ENCODE measurements around the gene YIPF1.
A peak's percentile ranks its signal among the peaks of the same experiment; 100 is the strongest.

YIPF1 gene

DNA sequence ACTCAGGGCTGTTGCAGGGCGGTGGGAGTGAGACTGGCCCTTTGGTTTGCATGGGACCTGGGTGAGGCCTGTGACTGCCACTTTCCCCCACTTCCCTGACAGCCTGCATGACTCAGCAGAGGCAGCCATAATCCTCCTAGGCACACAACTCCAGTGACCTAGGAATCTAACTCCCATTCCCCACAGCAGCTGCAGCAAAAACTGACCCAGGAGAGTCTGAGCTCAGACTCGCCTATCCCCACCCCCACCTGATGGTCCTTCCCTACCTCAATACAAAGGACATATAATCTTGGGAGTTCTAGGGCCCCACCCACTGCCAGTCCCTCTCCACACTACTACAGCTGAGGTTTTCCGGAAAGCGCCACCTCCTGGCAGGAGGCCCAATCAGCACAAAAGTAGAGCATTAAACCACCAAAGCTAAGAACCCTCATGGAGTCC, 78.2 kb downstream of the YIPF1 start:
- Histone ChIP-seq H3K79me2 (ENCODE audit: low read length) (peaks cover 34% of the 10 kb centered on the region), H3K4me1 (ENCODE audit: low read length) (no peaks in the 10 kb centered on the region), H2AFZ (ENCODE audit: low read depth, low read length) (no peak overlapping the region), H3K9me3 (ENCODE audit: insufficient read depth, low read length) (no peaks in the 10 kb centered on the region), H3K4me2 (ENCODE audit: low read length) (no peak overlapping the region), H4K20me1 (ENCODE audit: insufficient read depth, low read length) (no peaks in the 10 kb centered on the region), H3K27me3 (ENCODE audit: low read depth, low read length) (no peaks in the 10 kb centered on the region), H3K4me3 (ENCODE audit: low read length) (no peak overlapping the region), H3K27ac (ENCODE audit: low read length) (no peak overlapping the region), H3K9ac (ENCODE audit: low read length) (no peak overlapping the region), H3K36me3 (replicated peaks; ENCODE audit: low read depth, low read length) (peaks cover 12% of the 10 kb centered on the region)
- no peak for TF ChIP-seq EZH2phosphoT487 (IDR thresholded peaks at IDR 0.05; ENCODE audit: low read depth)
- TF ChIP-seq, protein P1, sequence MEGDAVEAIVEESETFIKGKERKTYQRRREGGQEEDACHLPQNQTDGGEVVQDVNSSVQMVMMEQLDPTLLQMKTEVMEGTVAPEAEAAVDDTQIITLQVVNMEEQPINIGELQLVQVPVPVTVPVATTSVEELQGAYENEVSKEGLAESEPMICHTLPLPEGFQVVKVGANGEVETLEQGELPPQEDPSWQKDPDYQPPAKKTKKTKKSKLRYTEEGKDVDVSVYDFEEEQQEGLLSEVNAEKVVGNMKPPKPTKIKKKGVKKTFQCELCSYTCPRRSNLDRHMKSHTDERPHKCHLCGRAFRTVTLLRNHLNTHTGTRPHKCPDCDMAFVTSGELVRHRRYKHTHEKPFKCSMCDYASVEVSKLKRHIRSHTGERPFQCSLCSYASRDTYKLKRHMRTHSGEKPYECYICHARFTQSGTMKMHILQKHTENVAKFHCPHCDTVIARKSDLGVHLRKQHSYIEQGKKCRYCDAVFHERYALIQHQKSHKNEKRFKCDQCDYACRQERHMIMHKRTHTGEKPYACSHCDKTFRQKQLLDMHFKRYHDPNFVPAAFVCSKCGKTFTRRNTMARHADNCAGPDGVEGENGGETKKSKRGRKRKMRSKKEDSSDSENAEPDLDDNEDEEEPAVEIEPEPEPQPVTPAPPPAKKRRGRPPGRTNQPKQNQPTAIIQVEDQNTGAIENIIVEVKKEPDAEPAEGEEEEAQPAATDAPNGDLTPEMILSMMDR (IDR thresholded peaks at IDR 0.05; ENCODE audit: low read depth, low read length) = peak; percentile 36

DNA sequence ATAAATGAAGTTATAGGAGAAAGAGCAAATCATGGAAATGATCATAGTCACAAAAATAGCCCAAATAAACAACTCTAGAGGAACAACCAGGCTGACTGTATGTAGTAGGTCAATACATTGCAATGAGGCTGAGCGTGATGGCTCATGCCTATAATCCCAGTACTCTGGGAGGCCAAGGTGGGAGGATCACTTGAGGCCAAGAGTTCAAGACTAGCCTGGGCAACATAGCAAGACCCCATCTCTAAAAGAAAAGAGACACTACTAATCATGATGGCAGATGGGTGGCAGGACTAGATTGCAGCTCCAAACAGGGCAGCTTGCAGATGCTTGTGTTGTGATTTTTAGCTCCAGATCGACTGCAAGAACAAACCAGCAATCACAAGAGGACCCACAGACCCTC, 79.1 kb downstream of the YIPF1 start:
- TF ChIP-seq, protein P1 (IDR thresholded peaks at IDR 0.05; ENCODE audit: low read depth, low read length) = no peak
- TF ChIP-seq EZH2phosphoT487 (IDR thresholded peaks at IDR 0.05; ENCODE audit: low read depth) = no peak
- Histone ChIP-seq H3K4me3 (ENCODE audit: low read length) (no peak overlapping the region), H4K20me1 (ENCODE audit: insufficient read depth, low read length) (no peaks in the 10 kb centered on the region), H3K4me1 (ENCODE audit: low read length) (no peaks in the 10 kb centered on the region), H3K27me3 (ENCODE audit: low read depth, low read length) (no peaks in the 10 kb centered on the region), H3K27ac (ENCODE audit: low read length) (no peak overlapping the region), H3K36me3 (replicated peaks; ENCODE audit: low read depth, low read length) (peaks cover 13% of the 10 kb centered on the region), H3K9me3 (ENCODE audit: insufficient read depth, low read length) (no peaks in the 10 kb centered on the region), H3K9ac (ENCODE audit: low read length) (no peak overlapping the region), H3K4me2 (ENCODE audit: low read length) (no peak overlapping the region), H2AFZ (ENCODE audit: low read depth, low read length) (no peak overlapping the region), H3K79me2 (ENCODE audit: low read length) (peaks cover 31% of the 10 kb centered on the region)

DNA sequence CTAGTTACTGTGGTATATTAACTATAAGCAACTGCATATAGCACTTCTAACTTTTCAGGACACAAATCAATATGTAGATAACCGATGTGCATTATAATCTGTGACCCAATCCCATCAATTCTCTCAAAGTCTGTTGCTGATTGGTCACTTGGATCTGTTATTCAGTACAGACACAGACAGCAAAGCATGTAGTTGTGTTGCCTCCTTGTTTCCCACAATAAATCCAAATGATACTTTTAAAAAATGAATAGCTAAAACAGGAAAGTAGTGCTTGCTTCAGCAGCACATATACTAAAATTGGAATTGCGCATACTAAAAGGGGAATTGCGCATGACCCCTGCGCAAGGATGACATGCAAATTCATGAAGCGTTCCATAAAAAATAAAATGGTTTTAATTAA, 79.6 kb downstream of the YIPF1 start:
- Histone ChIP-seq H3K36me3 (replicated peaks; ENCODE audit: low read depth, low read length) (peaks cover 13% of the 10 kb centered on the region), H3K4me2 (ENCODE audit: low read length) (no peak overlapping the region), H3K27ac (ENCODE audit: low read length) (no peak overlapping the region)

DNA sequence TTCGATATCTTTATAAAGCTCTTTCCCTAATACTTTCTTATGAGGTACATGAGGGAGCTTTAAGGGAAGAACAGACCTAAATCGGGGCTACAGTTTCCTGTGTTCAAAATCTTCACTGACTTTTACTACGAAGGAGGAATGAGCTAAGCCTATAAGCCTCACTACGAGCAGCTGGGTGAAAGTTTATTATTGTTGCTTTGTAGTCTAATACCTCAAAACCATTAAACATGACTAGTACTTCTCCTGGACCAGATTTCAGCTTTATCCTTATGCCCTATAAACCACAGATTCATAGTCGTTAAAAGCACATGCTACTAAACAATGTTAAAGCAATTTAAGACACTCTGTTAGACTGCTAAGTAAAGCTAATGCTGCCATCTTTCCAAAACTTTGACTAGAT, 81.7 kb downstream of the YIPF1 start:
- Histone ChIP-seq H2AFZ (ENCODE audit: low read depth, low read length) (no peak overlapping the region), H4K20me1 (ENCODE audit: insufficient read depth, low read length) (no peaks in the 10 kb centered on the region), H3K4me2 (ENCODE audit: low read length) (no peak overlapping the region), H3K27ac (ENCODE audit: low read length) (no peak overlapping the region), H3K27me3 (ENCODE audit: low read depth, low read length) (no peaks in the 10 kb centered on the region), H3K36me3 (replicated peaks; ENCODE audit: low read depth, low read length) (peaks cover 16% of the 10 kb centered on the region), H3K9ac (ENCODE audit: low read length) (no peak overlapping the region), H3K79me2 (ENCODE audit: low read length) (peaks cover 19% of the 10 kb centered on the region), H3K9me3 (ENCODE audit: insufficient read depth, low read length) (no peaks in the 10 kb centered on the region), H3K4me3 (ENCODE audit: low read length) (no peak overlapping the region), H3K4me1 (ENCODE audit: low read length) (no peaks in the 10 kb centered on the region)
- no peak for TF ChIP-seq EZH2phosphoT487 (IDR thresholded peaks at IDR 0.05; ENCODE audit: low read depth)
- TF ChIP-seq, protein P1 (IDR thresholded peaks at IDR 0.05; ENCODE audit: low read depth, low read length) = no peak

More for the DNA sequence above, 79.6 kb downstream of the YIPF1 start:
- Histone ChIP-seq H2AFZ (ENCODE audit: low read depth, low read length) (no peak overlapping the region), H3K9ac (ENCODE audit: low read length) (no peak overlapping the region), H3K4me1 (ENCODE audit: low read length) (no peaks in the 10 kb centered on the region), H3K79me2 (ENCODE audit: low read length) (peaks cover 26% of the 10 kb centered on the region), H3K27me3 (ENCODE audit: low read depth, low read length) (no peaks in the 10 kb centered on the region), H4K20me1 (ENCODE audit: insufficient read depth, low read length) (no peaks in the 10 kb centered on the region), H3K9me3 (ENCODE audit: insufficient read depth, low read length) (no peaks in the 10 kb centered on the region), H3K4me3 (ENCODE audit: low read length) (no peak overlapping the region)
- TF ChIP-seq, protein P1 (IDR thresholded peaks at IDR 0.05; ENCODE audit: low read depth, low read length) = no peak

Measured in OCI-LY3 (cell line).